KMS-11 (cell line): ENCODE data around the gene NR4A1.

ENCODE experiments used
- H2AFZ ChIP-seq: fragments of 200-600 bp; sonication (generic); 2 replicates; pipeline ENCODE4 v1.6.1; 2016; ENCODE audit warnings: antibody characterized with exemption, mixed run types, low read depth
- H3K27ac ChIP-seq: fragments of 200-600 bp; sonication (generic); 2 replicates; pipeline ENCODE4 v1.6.1; 2016; ENCODE audit warnings: mild to moderate bottlenecking, mixed run types
- H3K27me3 ChIP-seq: fragments of 200-600 bp; sonication (generic); 2 replicates; pipeline ENCODE4 v1.6.1; 2017; ENCODE audit warnings: mild to moderate bottlenecking, low read depth, mixed run types, moderate library complexity; ENCODE audit not compliant: insufficient read depth
- H3K36me3 ChIP-seq: fragments of 200-600 bp; sonication (generic); 2 replicates; pipeline ENCODE4 v1.6.1; 2017; ENCODE audit warnings: mild to moderate bottlenecking, mixed run types; ENCODE audit not compliant: insufficient read depth
- H3K4me1 ChIP-seq: fragments of 200-600 bp; sonication (generic); 2 replicates; pipeline ENCODE4 v1.6.1; 2016; ENCODE audit warnings: mild to moderate bottlenecking, low read depth, mixed run types; ENCODE audit not compliant: poor library complexity, severe bottlenecking
- H3K4me2 ChIP-seq: fragments of 200-600 bp; sonication (generic); 2 replicates; pipeline ENCODE4 v1.7.0; 2016; ENCODE audit warnings: mild to moderate bottlenecking, mixed run types
- H3K4me3 ChIP-seq: fragments of 200-600 bp; sonication (generic); IDR thresholded peaks from 2 replicates; pipeline ENCODE4 v1.6.1; 2017; ENCODE audit warnings: low read depth, low read length, mixed read lengths; ENCODE audit not compliant: insufficient read depth
- H3K79me2 ChIP-seq: fragments of 200-600 bp; sonication (generic); 2 replicates; pipeline ENCODE4 v1.6.1; 2016; ENCODE audit warnings: low read depth, mixed run types; ENCODE audit not compliant: insufficient read depth
- H3K9ac ChIP-seq: fragments of 200-600 bp; sonication (generic); 2 replicates; pipeline ENCODE4 v1.6.1; 2016; ENCODE audit warnings: mild to moderate bottlenecking, mixed run types
- H4K20me1 ChIP-seq: fragments of 200-600 bp; sonication (generic); 2 replicates; pipeline ENCODE4 v1.6.1; 2016; ENCODE audit warnings: mild to moderate bottlenecking, mixed run types; ENCODE audit not compliant: insufficient read depth
- TF ChIP-seq, protein P1 (sequence below): fragments of 200-600 bp; sonication (generic); conservative IDR thresholded peaks from 2 replicates; pipeline ENCODE4 v1.6.1; 2017; ENCODE audit warnings: low read depth, mild to moderate bottlenecking, antibody characterized with exemption, low read length, moderate library complexity, mixed read lengths

The NR4A1 gene

DNA sequence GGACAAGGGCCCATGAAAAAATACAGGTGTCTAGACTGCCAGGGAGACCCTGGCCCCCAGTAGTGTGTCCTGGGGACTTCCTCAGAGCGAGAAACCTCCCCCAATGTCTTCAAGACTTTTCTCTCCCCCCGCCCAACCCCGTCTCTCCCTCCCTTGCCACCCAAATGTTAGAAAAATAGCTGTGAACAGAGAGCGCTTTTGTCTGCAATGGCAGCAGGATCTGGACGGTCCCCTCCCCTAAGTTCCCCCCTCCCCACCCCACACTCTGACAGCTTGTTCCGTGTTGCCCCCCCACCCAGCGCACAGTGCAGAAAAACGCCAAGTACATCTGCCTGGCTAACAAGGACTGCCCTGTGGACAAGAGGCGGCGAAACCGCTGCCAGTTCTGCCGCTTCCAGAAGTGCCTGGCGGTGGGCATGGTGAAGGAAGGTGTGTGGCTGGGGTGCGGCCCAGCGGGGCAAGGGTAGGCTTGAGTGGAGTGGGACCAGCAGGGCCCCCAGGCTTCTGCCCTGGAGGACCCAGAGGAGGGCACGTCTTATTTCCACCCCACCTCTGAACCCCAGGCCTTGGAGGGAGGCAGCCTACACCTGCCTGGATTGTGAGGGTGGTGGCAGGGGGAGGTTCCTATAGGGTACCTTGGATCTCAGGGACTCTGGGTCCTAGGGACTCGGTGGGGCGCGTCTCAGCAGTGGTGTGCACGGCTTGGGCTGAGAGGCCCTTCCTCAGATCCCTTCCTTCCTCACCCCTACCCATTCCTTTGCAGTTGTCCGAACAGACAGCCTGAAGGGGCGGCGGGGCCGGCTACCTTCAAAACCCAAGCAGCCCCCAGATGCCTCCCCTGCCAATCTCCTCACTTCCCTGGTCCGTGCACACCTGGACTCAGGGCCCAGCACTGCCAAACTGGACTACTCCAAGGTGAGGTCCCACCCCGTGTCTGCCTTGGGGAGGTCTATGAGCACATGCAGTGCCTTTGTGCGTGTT lies 4.8 kb downstream of the NR4A1 start:
- no peak overlapping the region for H3K9ac ChIP-seq
- H4K20me1 ChIP-seq, result no peaks in the 10 kb centered on the region
- no peak overlapping the region for H3K4me3 ChIP-seq
- no peaks in the 10 kb centered on the region for H3K27me3 ChIP-seq
- no peak overlapping the region for H3K27ac ChIP-seq
- TF ChIP-seq, protein P1, sequence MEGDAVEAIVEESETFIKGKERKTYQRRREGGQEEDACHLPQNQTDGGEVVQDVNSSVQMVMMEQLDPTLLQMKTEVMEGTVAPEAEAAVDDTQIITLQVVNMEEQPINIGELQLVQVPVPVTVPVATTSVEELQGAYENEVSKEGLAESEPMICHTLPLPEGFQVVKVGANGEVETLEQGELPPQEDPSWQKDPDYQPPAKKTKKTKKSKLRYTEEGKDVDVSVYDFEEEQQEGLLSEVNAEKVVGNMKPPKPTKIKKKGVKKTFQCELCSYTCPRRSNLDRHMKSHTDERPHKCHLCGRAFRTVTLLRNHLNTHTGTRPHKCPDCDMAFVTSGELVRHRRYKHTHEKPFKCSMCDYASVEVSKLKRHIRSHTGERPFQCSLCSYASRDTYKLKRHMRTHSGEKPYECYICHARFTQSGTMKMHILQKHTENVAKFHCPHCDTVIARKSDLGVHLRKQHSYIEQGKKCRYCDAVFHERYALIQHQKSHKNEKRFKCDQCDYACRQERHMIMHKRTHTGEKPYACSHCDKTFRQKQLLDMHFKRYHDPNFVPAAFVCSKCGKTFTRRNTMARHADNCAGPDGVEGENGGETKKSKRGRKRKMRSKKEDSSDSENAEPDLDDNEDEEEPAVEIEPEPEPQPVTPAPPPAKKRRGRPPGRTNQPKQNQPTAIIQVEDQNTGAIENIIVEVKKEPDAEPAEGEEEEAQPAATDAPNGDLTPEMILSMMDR, result no peak
- H2AFZ ChIP-seq, result no peak overlapping the region
- H3K4me1 ChIP-seq, result peaks cover 6% of the 10 kb centered on the region
- H3K4me2 ChIP-seq, result no peak overlapping the region
- H3K79me2 ChIP-seq, result no peaks in the 10 kb centered on the region
- H3K36me3 ChIP-seq, result no peaks in the 10 kb centered on the region

DNA sequence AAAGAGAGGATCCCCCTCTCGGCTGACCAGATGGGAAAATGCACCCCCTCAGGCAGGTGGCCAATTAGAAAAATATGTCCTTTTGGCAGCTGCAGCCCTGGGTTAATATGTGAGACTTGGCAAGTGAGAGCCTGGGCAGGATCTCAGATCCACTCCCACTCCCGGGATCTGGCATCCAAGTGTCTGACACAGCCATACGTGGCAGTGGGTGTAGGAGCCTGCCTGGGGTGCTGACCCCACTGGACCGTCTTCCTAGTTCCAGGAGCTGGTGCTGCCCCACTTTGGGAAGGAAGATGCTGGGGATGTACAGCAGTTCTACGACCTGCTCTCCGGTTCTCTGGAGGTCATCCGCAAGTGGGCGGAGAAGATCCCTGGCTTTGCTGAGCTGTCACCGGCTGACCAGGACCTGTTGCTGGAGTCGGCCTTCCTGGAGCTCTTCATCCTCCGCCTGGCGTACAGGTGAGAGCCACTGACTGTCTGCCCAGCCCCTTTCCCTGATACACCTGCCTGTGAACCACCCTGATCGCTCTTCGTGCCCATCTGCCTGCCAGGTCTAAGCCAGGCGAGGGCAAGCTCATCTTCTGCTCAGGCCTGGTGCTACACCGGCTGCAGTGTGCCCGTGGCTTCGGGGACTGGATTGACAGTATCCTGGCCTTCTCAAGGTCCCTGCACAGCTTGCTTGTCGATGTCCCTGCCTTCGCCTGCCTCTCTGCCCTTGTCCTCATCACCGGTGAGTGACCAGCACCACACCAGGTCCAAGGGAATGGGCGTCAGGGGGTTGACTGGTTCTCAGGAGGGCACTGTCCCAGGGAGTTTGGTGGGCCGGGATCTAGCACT lies 5.8 kb downstream of the NR4A1 start:
- H4K20me1 ChIP-seq, result no peaks in the 10 kb centered on the region
- no peak overlapping the region for H2AFZ ChIP-seq
- no peak overlapping the region for H3K4me2 ChIP-seq
- no peaks in the 10 kb centered on the region for H3K79me2 ChIP-seq
- H3K36me3 ChIP-seq, result no peaks in the 10 kb centered on the region
- H3K27me3 ChIP-seq, result no peaks in the 10 kb centered on the region
- H3K9ac ChIP-seq, result no peak overlapping the region
- H3K4me3 ChIP-seq, result no peak overlapping the region
- no peaks in the 10 kb centered on the region for H3K4me1 ChIP-seq
- TF ChIP-seq, protein P1, result no peak
- no peak overlapping the region for H3K27ac ChIP-seq

DNA sequence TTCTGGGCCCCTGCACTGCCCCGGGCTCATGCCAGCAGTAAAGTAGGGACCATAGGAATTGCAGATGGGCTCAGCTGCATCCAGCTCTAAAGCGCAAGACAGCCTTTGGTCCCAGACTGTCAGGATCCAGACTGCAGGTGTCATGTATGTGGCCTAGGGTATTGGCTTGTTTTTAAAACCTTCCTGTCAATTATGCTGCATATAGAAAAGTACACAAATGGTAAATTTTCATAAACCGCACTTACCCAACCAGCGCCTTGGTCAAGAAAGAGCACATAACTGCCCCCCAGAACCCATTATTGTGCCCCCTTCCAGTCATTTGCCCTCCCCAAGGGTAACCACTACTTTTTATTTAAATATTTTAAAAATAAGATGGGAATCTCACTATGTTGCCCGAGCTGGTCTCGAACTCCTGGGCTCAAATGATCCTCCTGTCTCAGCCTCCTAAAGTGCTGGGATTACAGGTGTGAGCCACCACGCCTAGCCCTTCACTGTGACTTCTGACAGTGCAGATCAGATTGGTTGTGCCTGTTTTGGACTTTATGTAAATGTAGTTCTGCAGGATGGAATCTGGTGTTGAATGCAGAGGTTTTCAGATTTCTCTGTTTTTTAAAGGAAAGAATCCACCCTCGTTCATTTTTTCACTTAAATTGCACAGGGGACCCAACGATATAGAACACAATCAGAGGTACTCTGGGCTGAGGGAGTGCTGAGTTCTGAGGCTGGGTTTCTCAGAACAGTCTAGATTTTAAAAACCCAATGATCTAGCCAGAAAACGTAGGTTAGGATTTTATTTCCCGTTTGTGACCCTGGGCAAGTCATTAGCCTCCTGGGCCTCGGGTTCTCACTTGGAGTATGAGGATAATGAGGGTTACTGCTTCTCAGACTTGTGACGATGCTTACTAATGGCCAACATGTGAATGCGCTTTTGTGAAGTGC lies 6.7 kb downstream of the NR4A1 start:
- no peaks in the 10 kb centered on the region for H3K4me1 ChIP-seq
- no peak overlapping the region for H3K27ac ChIP-seq
- H2AFZ ChIP-seq, result no peak overlapping the region
- no peak overlapping the region for H3K9ac ChIP-seq
- no peak overlapping the region for H3K4me3 ChIP-seq
- no peak overlapping the region for H3K4me2 ChIP-seq
- H3K27me3 ChIP-seq, result no peaks in the 10 kb centered on the region
- no peaks in the 10 kb centered on the region for H3K36me3 ChIP-seq
- no peaks in the 10 kb centered on the region for H4K20me1 ChIP-seq
- TF ChIP-seq, protein P1, result no peak
- H3K79me2 ChIP-seq, result no peaks in the 10 kb centered on the region
